Effector memory CD4-positive, alpha-beta T cell (primary cell): ENCODE data around the gene HDGFL3.
"Not testable (repeated sequence)": the region's sequence is repeated elsewhere in the genome, so short reads cannot be mapped to it uniquely, and the experiment has no call there.

Experiments
- DNase-seq, 3 donors: peaks; one replicate each; pipeline ENCODE4 v3.0.0-alpha.2; 2020
- H3K27ac ChIP-seq: 2 replicates; pipeline ENCODE4 v1.7.0; 2013; ENCODE audit warnings: mild to moderate bottlenecking, low read length, moderate library complexity; ENCODE audit not compliant: insufficient read depth, poor library complexity, severe bottlenecking
- H3K27me3 ChIP-seq: replicated peaks from 2 replicates; pipeline ENCODE4 v1.7.0; 2013; ENCODE audit warnings: mild to moderate bottlenecking, low read length; ENCODE audit not compliant: insufficient read depth, control insufficient read depth, poor library complexity, severe bottlenecking
- H3K36me3 ChIP-seq: 2 replicates; pipeline ENCODE4 v1.7.0; 2013; ENCODE audit warnings: mild to moderate bottlenecking, low read length, moderate library complexity; ENCODE audit not compliant: control insufficient read depth, insufficient read depth
- H3K4me1 ChIP-seq: 2 replicates; pipeline ENCODE4 v1.7.0; 2013; ENCODE audit warnings: low read length, mild to moderate bottlenecking; ENCODE audit not compliant: control insufficient read depth, insufficient read depth, poor library complexity, severe bottlenecking
- H3K4me3 ChIP-seq: 2 replicates; pipeline ENCODE4 v1.7.0; 2013; ENCODE audit warnings: low read length, low read depth, mild to moderate bottlenecking; ENCODE audit not compliant: insufficient read depth, poor library complexity, severe bottlenecking
- H3K9me3 ChIP-seq: 2 replicates; pipeline ENCODE4 v1.7.0; 2013; ENCODE audit warnings: mild to moderate bottlenecking, low read length, moderate library complexity; ENCODE audit not compliant: control insufficient read depth

Gene HDGFL3

GRCh38 chr15:83170474-83171165 lies 37.0 kb downstream of the HDGFL3 start:
- no peak for DNase-seq
- Histone ChIP-seq H3K27me3 (no peaks in the 10 kb centered on the region), H3K36me3 (no peaks in the 10 kb centered on the region), H3K27ac (no peak overlapping the region), H3K4me3 (no peak overlapping the region), H3K9me3 (no peaks in the 10 kb centered on the region), H3K4me1 (no peaks in the 10 kb centered on the region)

GRCh38 chr15:83169576-83169975 lies 38.0 kb downstream of the HDGFL3 start:
- not testable (repeated sequence) for H3K4me1 ChIP-seq, H3K36me3 ChIP-seq, H3K27me3 ChIP-seq, DNase-seq, H3K27ac ChIP-seq, H3K9me3 ChIP-seq, H3K4me3 ChIP-seq

- no peaks in the 10 kb centered on the region for H3K9me3 ChIP-seq
- H3K27me3 ChIP-seq, result no peaks in the 10 kb centered on the region
- H3K4me3 ChIP-seq, result no peak overlapping the region
- no peaks in the 10 kb centered on the region for H3K36me3 ChIP-seq
- H3K4me1 ChIP-seq, result no peaks in the 10 kb centered on the region
- DNase-seq, result no peak
- no peak overlapping the region for H3K27ac ChIP-seq
Measured at GRCh38 chr15:83166830-83167229, 40.8 kb downstream of the HDGFL3 start.

GRCh38 chr15:83166218-83166617 lies 41.4 kb downstream of the HDGFL3 start:
- Histone ChIP-seq H3K9me3 (no peaks in the 10 kb centered on the region), H3K27me3 (no peaks in the 10 kb centered on the region), H3K4me1 (no peaks in the 10 kb centered on the region), H3K27ac (no peak overlapping the region), H3K4me3 (no peak overlapping the region), H3K36me3 (no peaks in the 10 kb centered on the region)
- DNase-seq, result no peak

- Histone ChIP-seq H3K9me3 (no peaks in the 10 kb centered on the region), H3K4me3 (no peak overlapping the region), H3K4me1 (no peaks in the 10 kb centered on the region), H3K27me3 (no peaks in the 10 kb centered on the region), H3K27ac (no peak overlapping the region), H3K36me3 (no peaks in the 10 kb centered on the region)
- DNase-seq, result no peak
Measured at GRCh38 chr15:83164771-83165404, 42.7 kb downstream of the HDGFL3 start.

- Histone ChIP-seq H3K36me3 (no peaks in the 10 kb centered on the region), H3K27ac (no peak overlapping the region), H3K4me3 (no peak overlapping the region), H3K4me1 (no peaks in the 10 kb centered on the region), H3K9me3 (no peaks in the 10 kb centered on the region), H3K27me3 (no peaks in the 10 kb centered on the region)
- no peak for DNase-seq
Measured at GRCh38 chr15:83164111-83164770, 43.4 kb downstream of the HDGFL3 start.

GRCh38 chr15:83163032-83163431 lies 44.6 kb downstream of the HDGFL3 start:
- H3K36me3 ChIP-seq, result no peaks in the 10 kb centered on the region
- no peaks in the 10 kb centered on the region for H3K9me3 ChIP-seq
- no peak for DNase-seq
- H3K4me1 ChIP-seq, result no peaks in the 10 kb centered on the region
- no peak overlapping the region for H3K4me3 ChIP-seq
- no peak overlapping the region for H3K27ac ChIP-seq
- H3K27me3 ChIP-seq, result no peaks in the 10 kb centered on the region

GRCh38 chr15:83160741-83161140 lies 46.9 kb downstream of the HDGFL3 start:
- Histone ChIP-seq H3K4me1 (no peaks in the 10 kb centered on the region), H3K36me3 (no peaks in the 10 kb centered on the region), H3K9me3 (no peaks in the 10 kb centered on the region), H3K4me3 (no peak overlapping the region), H3K27ac (no peak overlapping the region), H3K27me3 (no peaks in the 10 kb centered on the region)
- no peak for DNase-seq

GRCh38 chr15:83158393-83158792 lies 49.2 kb downstream of the HDGFL3 start:
- Histone ChIP-seq H3K36me3 (no peaks in the 10 kb centered on the region), H3K9me3 (no peaks in the 10 kb centered on the region), H3K27me3 (no peaks in the 10 kb centered on the region), H3K27ac (no peak overlapping the region), H3K4me1 (no peaks in the 10 kb centered on the region), H3K4me3 (no peak overlapping the region)
- no peak for DNase-seq

- no peak for DNase-seq
- no peak overlapping the region for H3K4me3 ChIP-seq
- H3K36me3 ChIP-seq, result no peaks in the 10 kb centered on the region
- H3K27ac ChIP-seq, result no peak overlapping the region
- H3K27me3 ChIP-seq, result no peaks in the 10 kb centered on the region
- H3K9me3 ChIP-seq, result no peaks in the 10 kb centered on the region
- H3K4me1 ChIP-seq, result no peaks in the 10 kb centered on the region
Measured at GRCh38 chr15:83155942-83156341, 51.7 kb downstream of the HDGFL3 start.
